NCI-H1105 (cell line): ENCODE data around the gene BCL11A.

ENCODE experiments used
- DNase-seq: peaks from one replicate; lab custom pipeline; 2025; lab: John Stamatoyannopoulos, UW

Gene BCL11A

DNA sequence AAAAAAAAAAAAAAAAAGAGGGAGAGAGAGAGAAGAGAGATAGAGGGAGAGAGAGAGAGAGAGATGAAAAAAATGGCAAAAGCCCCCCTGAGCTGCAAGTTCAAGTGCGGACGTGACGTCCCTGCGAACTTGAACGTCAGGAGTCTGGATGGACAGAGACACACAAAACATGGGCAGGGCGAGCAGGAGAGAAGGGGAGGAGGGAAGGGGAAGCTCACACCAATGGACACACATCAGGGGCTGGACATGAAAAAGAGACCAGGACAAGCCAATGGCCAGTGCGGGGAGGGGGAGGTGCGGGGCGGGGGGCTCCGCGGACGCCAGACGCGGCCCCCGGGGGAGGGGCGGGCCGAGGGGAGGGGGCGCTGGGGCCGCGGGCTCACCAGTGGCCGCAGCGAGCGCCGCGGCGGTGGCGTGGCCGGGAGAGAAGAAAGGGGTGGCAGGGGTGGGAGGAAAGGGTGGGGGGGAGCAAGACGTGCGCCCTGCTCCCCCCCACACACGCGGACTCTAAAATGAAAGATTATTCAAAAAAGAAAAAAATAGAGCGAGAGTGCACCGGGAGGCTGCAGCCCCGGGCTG lies at the start of gene BCL11A:
Gene BCL11A, minus strand, starts transcription at position 160 of the 579 bp plus-strand sequence. CDS start 384 bp downstream, outside the sequence.
- peak; percentile 31 for DNase-seq

DNA sequence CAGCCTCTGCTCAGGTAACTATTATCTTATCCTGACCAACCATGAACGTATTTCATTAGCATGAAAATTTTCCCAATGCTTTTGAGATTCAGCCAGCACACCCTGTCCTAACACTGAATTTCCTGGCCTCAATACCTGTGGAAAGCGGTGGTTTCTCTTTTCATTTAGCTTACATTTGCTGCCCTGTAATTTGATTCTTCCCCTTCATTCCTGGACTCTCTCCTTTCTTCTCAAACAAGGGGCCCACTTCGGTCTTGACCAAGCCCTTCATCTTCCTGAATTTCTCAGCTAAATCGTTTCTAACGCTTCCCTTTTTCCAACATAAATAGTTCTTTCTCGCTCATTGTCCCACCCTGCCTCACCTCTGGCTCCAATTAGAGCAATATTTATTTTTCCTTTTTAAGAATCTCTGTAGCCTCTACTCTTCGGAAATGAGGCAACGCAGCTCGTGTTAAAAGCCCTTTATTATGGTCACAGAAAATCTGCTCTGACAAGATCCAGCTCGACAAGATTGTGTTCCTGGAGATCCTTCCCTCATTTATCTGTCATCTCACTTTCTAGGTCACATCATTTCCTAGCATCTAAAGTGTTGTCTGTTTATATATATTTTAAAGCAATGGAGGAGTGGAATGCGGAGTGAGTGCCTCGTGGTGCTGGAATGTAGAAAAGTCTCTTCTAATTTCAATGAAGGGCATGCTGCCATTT lies 49.5 kb upstream of the BCL11A start:
- DNase-seq = no peak

DNA sequence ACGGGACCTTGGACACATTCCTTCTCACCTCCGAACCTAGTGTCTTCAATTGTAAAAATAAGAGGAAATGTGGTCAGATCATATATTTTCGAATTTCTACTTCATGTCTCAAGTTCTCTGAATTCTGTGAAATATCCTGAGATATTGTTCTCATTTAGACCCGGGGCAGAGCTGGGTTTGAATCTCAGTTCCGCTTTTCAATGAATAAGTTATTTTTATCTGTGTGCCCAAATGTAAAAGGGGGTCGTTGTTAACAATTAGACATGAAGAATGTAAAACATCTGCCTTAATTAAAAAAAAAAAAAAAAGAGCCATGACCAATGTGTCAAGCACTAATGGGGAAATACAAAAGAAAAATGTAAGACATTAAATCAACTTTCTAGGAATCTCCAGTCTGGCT lies 48.9 kb upstream of the BCL11A start:
- DNase-seq = no peak

DNA sequence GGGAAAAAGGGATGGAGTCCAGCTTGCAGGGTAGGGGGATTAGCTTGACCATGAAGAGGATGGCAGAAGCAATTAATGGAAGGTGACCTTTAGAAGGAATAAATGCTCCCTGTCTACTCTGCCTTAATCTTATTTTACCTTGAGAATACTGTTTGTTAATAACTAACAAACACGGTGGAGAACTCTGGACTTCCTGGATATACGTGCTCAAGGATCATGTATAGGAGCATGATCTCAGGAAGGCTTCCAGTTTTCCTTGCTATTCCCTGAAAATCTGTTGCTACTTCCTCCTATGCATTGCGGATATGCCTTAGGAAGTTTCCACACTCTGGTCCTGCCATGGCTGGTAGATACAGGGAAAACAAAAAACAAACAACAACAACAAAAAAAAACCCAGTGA lies 44.8 kb upstream of the BCL11A start:
- no peak for DNase-seq

DNA sequence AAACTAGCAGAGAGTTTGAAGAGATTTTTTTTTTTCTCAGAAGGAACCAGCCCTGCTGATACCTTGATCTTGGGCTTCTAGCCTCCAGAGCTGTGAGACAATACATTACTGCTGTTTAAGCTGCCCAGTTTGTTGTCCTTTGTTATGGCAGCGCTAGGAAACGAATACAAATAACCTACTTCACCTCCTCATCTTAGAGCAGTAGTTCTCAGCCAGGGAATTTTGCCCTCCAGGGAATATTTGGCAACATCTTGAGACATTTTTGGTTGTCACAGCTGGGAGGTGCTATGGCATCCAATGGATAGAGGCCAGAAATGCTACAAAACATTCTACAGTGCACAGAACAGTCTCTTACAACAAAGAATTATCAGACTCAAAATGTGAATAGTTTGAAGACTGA lies 43.9 kb upstream of the BCL11A start:
- DNase-seq = no peak

DNA sequence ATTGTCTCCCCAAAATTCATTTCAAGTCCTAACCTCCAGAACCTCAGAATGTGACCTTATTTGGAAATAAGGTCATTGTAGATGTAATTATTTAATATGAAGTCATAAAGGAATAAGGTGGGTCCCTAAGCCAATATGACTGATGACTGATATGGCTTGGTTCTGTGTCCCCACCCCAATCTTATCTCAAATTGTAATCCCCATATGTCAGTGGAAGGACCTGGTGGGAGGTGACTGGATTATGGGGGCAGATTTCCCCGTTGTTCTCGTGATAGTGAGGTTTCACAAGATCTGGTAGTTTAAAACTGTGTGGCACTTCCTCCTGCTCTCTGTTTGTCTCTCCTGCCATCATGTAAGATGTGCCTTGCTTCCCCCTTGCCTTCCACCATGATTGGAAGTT lies 43.0 kb upstream of the BCL11A start:
- DNase-seq = no peak

DNA sequence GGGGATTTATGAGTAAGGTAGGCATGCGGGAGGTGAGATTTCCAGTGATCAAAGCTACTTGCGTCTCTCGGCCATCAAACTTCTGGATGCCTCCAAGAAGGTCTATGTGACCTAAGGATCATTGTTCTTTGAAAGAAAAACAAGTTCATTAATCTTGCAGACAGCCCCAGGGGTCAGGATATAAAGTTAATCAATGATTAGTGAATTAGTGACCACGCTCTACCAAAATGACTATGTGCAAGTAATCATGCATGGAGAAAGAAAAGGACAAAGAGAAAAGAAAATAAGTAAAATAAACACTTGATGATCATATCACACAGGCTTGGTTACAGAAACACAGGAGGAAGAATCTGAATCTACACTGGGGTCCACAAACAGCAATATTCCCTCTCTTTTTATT lies 42.5 kb upstream of the BCL11A start:
- no peak for DNase-seq

DNA sequence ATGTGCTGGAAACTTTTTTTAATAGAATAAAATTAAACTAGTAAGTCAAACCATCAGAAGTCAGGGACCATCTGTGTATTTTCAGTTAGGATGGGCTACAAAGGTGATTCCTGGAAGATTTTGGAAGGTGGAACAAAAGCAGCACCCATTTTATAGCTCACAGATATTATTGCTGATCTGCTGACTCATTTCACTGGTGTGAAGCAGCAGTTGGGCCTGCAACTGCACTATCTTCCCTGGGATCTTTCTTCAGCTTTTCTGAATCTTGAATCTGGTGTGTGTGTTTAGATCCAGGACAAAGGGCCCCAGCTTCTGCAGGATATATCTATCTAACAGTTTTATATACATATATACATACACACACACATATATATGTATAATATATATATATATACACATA lies 35.6 kb upstream of the BCL11A start:
- DNase-seq = no peak

DNA sequence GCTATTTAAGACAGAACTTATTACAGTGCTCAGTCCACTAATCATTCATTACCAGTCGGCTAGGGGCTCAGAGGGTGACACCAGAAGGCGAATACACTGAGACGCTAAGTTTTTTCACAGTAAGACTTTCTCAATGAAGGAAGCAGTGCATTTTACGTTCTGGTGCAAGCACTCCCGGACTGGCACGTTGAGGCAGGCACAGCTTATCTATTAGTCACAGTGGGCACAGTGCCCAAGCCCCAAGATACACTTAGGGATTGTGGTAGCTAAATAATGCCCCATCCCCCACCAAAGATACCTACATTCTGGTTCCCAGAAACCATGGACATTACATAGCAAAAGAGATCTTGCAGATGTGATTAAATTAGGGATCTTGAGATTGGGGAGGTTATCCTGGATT lies 32.6 kb upstream of the BCL11A start:
- no peak for DNase-seq

DNA sequence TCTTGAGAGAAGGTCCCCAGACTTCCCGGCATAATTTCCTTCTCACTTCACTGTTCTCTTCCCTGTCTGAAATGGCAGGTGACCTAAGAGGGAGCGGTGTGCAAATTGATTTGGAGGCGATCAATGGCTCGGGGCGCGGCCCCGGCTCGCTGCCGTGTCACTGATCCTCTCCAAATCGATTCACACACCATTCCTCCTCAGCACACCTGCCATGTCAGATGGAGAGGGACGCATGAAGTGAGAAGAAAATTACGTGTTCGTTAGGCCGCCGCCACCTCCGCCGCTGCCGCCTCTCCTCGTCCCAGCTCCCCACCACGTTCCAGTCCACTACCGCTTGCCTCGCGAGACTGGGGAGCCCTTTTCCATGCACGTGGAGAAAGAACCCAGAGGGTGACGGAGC lies 31.8 kb upstream of the BCL11A start:
- no peak for DNase-seq

DNA sequence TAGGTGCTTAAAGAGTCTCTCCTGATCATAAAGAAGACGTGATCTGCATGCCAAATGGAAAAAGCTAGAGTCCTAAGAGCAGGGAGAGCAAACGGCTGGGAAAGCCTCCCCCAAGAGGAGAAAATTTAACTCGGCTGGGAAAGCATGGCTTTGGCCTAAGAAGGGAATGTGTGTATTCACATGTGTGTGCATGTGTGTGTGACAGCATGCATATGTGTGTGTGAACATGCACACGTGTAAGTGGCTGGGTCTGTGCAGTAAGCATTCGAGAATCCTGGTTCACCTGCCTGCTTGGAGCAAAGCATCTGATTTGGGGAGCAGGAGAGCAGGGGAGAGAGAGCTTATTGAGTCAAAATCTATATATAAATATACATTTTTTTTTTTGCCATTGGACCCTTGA lies 30.1 kb upstream of the BCL11A start:
- no peak for DNase-seq

DNA sequence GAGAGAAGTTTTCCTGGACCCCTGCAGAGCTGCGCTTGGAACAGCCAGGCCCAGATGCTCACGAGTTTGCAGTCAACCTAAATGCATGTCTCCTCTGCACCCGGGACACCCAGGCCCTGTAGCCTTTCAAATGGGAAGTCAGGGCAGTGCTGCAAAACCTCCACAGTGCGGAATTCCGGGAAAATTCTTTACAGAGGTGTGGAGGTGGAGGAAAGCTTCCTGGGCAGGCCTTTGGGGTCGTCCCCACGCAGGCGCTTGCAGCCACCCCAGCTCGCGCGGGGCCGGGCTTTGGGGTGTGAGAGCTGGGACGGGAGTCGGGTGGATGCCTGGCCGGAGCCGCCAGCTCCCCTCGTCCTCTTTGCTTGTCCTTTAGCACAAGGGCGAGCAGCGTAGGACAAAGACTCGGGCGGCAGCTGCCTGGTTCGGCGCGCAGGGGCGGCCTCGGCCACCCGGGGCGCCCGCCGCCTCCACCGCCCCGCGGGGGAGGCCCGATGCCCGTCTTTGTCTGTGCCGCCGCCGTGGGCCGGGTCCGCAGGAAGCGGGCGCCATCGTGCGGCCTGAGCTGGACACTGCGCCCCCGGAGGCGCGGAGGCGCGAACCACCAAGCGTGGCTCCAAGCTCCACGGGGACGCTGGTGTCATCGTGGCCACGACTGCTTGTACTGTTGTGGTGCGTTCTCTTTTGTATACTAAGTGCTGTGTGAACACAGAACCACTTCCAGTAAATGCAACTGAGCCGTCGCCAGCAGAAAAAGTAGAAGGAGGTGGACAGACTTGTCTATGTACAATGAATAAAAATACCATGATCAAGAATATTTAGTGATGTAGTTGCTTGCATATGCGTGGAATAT lies 28.2 kb upstream of the BCL11A start:
- DNase-seq = peak; percentile 51

DNA sequence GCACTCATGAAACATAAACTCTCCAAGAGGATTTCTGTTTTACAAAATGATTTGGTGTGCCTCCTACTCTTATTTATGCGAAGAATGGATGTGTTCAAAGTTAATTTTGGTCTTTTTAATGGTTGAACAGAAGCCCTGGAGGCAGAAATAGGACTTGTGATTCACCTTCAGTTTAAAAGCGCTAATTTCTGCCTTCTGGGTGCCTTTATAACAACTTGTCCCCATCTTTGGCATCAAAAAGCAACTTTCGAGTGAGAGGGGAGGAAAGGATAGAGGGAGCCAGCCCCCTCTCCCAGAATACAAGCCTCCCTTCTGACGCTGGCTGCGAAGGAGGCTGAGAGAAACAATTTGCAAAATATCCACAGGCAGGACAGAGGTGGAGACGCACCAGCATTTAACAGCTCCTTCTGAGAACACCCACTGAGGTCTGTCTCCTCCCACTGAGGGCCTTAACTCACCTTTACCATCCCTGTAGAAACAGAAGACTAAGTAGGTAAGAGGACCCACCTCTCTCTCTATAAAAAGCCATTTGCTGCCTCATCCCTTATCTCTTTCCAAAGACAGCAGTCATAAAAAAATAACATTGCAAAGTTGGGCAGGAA lies 24.3 kb upstream of the BCL11A start:
- DNase-seq = no peak

DNA sequence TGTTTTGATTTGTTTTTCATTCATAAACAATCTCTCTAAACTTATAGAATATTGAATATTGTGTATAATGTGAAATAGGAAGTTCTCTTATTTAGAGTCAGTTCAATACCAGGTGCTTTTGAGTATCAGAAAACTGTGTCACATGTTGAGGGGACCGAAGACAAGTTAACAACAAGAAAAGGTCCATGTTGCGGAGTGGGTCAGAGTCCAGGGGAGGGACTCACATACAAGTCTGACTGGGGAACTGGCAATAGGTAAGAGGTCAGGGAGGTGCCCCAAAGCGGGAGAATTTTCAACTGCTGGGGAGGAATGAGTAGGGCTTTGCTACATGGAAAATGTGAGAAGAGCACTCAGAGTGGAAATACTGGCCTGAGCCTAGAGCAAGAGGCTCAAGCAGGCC lies 19.8 kb upstream of the BCL11A start:
- no peak for DNase-seq

DNA sequence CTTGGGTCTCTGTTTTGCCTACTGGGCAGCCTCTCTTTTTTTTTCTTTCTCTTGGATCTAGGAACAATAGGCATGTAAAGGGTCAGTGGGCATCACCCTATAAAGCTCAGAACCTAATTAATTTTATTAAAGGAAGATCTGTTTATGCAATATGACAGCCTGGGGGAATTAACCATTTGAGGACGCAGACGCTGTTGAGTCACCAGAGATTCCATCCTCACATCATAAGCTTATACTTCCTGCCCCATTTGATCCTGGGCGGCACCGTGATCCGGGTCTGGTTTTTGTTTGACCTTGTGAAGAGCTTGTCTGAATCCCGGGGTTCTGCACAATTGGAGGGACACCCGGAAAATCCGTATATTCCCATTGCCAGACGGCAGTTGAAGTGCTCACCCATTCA lies 16.8 kb upstream of the BCL11A start:
- DNase-seq = no peak

DNA sequence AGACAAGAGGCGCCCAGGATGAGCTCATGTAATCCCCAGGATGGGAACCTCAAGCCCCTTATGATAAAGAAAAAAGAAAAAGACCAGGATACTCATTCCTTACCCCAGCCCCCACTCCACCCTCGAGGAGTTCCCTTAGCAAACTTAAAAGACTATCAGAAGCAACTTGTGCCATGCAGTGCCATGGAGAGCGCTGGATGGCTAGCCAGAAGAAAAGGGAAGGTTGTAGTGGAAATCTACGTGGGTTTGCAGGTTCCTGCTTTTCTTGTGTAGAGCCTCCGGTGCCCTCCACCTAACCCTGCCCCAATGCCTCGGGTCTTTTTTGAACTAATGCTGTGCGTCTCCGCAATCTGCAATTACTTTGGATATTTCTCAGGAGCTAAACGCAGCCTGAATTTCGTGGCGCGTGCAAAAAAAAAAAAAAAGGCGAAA lies 16.2 kb upstream of the BCL11A start:
- DNase-seq = no peak

DNA sequence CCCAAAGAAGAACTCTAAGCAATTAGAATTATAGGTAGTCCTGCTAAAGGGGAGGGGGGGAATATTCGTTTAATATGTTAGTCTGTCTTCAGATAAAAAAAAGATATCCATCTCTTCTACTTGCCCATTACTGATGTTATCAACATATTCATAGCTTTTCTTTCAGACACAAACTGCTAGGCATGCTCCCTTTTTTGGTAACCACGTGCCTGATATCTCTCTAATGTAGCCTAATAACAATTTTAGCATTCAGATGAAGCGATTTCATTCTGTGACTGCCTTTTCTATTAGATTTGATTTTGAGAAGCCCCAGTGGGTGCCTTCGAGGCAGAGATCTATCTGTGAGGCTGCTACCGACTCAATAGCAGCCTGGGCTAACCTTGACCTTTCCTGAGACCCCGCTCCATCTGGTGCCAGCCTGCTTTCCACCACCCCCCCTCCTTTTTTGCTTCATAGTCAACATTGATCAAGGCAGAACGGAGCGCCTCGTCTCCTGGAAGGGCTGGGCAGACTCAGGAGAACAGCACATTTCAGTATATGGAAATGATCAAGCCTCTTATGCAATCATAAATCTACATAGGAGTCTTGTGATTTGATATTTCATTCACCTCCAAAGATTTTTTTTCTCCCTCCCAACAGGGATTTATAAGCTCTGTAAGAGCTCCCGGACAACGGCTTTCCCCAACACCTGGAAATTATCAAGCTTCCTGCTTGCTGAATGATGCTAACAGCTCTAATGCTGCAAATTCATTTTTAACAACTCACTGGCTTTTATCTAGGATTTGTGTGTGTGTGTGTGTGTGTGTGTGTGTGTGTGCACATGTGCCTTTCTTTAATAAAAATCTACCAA lies 14.7 kb upstream of the BCL11A start:
- no peak for DNase-seq

DNA sequence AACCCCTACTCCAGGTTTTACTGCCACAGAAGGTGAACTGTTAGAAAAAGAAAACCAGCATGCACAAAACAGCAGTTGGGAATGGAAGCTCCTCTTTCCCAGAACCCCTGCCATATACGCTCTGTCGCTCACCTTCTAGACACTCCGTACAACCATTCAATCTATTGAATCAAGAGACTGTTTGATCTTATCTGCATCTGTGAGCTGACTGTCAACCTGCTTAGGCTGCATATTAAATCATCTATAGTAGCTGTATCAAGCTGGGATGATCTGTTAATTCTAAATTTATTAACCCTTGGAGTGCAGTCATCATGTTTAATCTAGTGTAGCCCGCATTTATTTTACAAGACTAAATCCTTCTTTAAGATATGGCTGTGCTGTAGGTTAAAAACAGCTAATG lies 13.6 kb upstream of the BCL11A start:
- DNase-seq = no peak

DNA sequence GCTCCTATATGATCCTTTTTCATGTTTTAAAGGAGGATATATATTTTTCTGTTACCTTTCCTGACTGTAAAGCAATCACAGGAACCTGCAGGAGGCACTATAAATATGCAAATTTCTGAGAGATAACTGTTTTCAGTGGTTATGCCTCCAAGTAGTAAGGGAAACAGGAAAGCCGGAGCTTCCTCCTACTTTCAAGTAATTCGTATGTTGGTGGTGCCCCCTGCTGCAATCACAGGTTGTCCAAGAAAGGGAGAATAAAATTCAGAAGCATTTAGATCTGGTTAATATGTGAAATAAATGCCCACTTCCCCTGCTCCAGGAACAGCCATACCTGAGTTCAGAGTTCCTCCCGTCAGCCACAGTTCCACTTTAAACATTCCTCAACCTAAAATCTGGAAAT lies 12.0 kb upstream of the BCL11A start:
- DNase-seq = no peak

DNA sequence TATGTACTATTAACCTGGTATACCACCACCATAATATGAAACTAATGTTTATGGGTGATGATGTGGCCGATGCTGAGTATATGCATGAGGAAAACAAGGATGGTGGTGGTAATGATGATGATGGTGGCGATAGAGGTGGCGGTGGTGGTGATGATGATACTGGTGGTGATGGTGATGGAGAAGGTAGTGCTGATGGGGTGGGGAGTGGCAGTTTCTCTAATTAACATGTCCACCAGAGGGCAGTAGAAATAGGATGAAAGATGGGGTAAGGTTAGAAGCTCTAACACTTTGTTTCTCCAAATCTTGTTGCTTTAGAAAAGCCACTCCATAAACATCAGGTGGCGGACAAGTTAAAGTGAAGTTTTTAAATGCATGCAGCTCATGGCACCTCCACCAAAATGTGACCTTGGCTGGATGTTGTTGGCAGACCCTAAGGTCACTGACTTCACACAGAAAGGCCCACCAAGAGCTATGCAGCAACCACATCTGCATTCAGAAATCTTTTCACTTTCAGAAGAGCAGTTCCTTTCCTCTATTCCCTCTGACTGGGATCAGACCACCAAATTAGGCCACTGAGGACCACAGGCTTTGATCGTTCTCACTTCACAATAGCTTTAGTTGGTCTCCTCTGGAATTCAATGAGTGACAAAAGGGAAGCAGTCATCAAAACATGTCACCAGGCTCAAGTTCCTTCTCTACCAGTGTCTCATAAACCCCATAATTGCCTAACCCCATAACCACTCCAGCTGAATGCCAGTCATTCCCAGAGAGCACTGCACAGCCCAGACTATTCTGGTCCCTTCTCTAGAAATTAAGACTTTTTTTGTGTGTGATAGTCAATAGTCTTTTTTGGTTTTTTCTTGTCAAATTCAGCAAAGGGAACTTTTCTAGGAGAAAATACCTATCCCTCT lies 7.5 kb upstream of the BCL11A start:
- DNase-seq = no peak

DNA sequence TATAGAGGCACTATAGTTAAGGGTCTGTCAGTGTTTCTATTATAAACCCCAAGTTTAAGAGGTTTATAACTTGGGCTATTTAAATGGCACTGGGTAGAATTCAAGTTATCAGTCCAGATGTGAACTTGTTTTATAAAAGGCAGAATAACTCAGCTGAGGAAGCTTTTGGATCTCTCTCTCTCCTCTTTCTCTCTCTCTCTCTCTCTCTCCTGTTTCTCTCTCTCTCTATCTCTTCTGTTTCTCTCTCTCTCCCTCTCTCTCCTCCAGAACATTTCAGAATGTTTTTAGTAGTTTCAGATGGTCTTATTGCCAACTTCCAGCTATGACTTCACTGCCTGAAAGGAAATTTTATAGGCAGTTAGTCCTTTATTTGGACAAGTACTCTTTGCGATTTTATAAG lies 6.4 kb upstream of the BCL11A start:
- DNase-seq = no peak
